B cell (primary cell): Measurements from ENCODE around the gene CADM1.

Source experiments
- EZH2 ChIP-seq: IDR thresholded peaks from 2 replicates; pipeline ENCODE4 v1.6.1; 2012; ENCODE audit warnings: borderline replicate concordance, low read depth, mild to moderate bottlenecking, moderate library complexity, low read length; ENCODE audit not compliant: insufficient read depth, poor library complexity, severe bottlenecking
- TF ChIP-seq, protein P1 (sequence below): fragments of 200-600 bp; IDR thresholded peaks from one replicate; pipeline ENCODE4 v1.8.0; 2022; ENCODE audit warnings: antibody characterized with exemption, mild to moderate bottlenecking

DNA sequence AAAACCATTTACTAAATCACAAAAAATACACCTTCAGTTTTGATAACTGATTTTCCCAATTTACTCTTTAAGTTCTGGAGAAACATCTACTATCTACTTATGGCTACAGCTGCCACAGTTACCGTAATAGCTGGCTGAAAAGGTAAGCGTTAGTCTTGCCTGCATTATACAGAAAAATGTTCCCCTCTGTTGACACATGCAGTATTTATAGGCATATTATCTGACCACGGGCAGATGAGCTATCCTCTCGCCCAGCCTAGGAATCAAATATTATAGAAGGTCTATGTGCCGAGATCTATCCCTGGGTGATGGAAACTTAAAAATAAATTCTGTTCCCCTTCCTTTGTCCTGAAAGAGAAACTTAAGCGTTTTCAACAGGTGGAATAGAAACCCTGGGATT is 283.8 kb downstream of the CADM1 start:
- TF ChIP-seq, protein P1, sequence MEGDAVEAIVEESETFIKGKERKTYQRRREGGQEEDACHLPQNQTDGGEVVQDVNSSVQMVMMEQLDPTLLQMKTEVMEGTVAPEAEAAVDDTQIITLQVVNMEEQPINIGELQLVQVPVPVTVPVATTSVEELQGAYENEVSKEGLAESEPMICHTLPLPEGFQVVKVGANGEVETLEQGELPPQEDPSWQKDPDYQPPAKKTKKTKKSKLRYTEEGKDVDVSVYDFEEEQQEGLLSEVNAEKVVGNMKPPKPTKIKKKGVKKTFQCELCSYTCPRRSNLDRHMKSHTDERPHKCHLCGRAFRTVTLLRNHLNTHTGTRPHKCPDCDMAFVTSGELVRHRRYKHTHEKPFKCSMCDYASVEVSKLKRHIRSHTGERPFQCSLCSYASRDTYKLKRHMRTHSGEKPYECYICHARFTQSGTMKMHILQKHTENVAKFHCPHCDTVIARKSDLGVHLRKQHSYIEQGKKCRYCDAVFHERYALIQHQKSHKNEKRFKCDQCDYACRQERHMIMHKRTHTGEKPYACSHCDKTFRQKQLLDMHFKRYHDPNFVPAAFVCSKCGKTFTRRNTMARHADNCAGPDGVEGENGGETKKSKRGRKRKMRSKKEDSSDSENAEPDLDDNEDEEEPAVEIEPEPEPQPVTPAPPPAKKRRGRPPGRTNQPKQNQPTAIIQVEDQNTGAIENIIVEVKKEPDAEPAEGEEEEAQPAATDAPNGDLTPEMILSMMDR, result no peak
- TF ChIP-seq EZH2, result no peak
